Stimulated activated CD8-positive, alpha-beta memory T cell treated with anti-CD3 and anti-CD28 coated beads, Interleukin-4, amount 100 ng/mL, for 24 hours (primary cell): Measurements from ENCODE around the gene FARP1.
"Not testable (repeated sequence)": the region's sequence is repeated elsewhere in the genome, so short reads cannot be mapped to it uniquely, and the experiment has no call there.

ENCODE experiments used
- DNase-seq: peaks from one replicate; pipeline ENCODE4 v3.0.0-alpha.2; 2020; ENCODE audit warnings: low read depth

The FARP1 gene

GRCh38 chr13:98228661-98229341, 85.9 kb downstream of the FARP1 start:
- no peak for DNase-seq

- DNase-seq: not testable (repeated sequence)
Observed at GRCh38 chr13:98230762-98231161, 87.9 kb downstream of the FARP1 start.

- no peak for DNase-seq
Observed at GRCh38 chr13:98232456-98232855, 89.6 kb downstream of the FARP1 start.

GRCh38 chr13:98233127-98233526, 90.2 kb downstream of the FARP1 start:
- no peak for DNase-seq

DNA sequence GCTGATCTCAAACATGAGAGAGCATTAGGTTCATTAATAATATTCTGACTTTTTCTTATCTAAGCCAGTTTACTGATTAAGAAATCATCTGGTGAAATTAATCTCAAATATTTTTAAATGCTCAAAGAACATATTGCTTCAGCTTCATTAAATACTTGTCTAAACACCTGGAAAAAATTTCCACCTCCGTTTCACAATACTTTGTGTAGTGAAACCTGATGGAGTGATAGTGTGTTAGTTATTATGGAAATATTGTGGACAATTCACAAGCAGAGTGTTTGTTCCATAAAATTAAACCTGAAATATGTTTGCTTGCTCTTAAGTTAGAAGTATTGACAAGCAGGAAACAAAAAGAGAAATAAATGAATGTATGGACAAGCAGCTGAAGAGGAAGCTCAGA, 91.5 kb downstream of the FARP1 start:
- no peak for DNase-seq

DNA sequence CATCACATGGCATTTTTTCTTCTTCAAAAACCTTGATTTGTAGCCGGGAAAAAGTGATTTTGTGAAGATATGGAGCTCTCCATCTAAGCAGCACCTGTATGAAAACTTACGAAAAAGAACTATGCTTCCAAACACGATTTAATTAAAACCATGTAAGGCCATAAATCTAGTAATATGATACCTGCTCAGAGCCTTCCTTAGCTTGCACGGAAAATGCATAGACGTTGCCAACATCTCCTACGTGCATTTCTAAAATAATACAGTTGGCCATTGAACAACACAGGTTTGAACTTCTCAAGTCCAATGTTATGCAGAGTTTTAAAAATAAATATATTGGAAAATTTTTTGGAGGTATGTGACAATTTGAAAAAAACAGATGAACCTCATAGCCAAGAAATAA, 93.3 kb downstream of the FARP1 start:
- no peak for DNase-seq

DNA sequence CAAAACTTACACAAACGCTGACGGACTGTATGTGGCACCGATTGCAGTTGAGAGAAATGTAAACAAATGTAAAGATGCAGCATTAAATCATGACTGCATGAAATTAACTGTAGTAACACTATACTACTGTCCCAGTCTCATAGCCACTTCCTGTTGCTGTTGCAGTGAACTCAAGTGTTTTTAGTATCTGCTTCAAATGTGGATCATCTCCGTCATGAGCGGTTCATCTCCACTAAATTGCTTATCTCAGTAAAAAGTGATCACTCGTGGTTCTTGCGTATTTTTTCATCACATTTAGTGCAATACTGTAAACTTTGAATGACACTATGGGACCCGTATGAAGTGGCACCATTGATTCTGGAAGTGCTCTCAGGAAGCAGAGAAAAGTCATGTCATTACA, 94.4 kb downstream of the FARP1 start:
- no peak for DNase-seq

GRCh38 chr13:98239162-98240076, 96.5 kb downstream of the FARP1 start:
- DNase-seq: no peak

DNA sequence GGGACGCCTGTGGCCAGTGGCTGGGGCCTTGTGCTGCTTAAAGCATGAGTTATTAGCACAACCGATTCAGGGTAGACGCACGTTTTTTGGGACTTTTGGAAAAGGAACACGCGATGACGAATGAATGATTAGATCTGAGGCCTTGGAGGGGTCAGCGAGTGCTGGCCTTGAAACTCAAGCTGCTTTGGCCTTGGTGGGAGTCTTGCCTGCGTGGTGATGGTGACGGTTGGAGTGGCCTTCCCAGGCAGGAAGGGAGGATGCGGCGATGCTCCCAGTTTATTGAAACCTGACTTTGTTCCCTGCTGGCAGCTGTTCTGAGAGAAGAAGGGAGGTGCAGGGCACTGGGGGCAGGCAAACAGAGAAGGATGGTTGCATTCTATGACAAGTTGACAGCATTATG, 97.2 kb downstream of the FARP1 start:
- DNase-seq: no peak

GRCh38 chr13:98240974-98241373, 98.1 kb downstream of the FARP1 start:
- no peak for DNase-seq

DNA sequence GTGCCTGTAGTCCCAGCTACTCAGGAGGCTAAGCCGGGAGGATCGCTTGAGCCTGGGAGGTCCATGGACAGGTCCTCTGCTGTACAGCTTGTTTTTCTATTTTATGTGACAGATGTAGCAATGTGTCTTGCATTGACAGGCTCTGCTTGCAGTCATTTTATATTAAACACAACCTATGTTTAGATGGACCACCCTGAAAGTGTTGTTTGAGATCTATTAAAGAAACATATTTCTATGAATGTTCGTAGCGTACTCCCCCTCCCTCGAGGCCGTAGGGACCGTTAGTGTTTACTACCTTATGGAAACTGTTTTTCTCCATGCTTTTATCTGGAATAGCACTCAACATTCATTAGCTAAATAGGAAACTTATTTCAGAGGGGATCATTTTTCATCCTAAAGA, 99.1 kb downstream of the FARP1 start:
- DNase-seq: no peak

DNA sequence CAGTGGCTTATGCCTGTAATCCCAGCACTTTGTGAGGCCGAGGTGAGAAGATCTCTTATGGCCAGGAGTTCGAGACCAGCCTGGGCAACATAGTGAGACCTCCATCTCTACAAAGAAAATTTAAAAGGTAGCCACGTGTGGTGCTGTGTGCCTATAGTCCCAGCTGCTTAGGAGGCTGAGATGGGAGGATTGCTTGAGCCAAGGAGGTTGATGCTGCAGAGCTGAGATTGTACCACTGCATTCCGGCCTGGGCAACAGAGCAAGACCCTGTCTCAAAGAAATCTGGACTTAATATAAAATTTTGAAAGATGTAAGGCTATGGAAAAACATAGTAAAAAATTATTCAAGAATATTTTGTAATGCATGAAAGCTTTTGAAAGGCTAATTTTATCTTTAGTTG, 99.5 kb downstream of the FARP1 start:
- no peak for DNase-seq

DNA sequence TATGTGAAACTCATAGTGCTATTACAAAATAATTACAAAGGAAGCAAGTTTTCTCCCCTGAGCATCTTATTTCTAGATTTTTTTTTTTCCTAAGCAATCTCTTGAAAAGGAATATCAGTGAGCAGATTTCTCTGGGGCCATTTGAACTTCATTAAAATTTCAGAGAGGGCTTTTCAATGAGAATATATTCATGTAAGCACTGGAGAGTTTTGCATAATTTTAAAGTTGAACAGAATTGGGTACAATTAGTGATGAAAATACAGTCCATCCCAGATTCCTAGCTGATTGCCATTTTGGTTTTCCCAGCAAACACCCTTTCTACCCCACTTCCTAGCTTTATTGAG, 101.0 kb downstream of the FARP1 start:
- no peak for DNase-seq

- no peak for DNase-seq
Observed at GRCh38 chr13:98246538-98247172, 103.8 kb downstream of the FARP1 start.

- no peak for DNase-seq
Observed at GRCh38 chr13:98251708-98252107, 108.8 kb downstream of the FARP1 start.

- no peak for DNase-seq
Observed at GRCh38 chr13:98252931-98253470, 110.1 kb downstream of the FARP1 start.

- no peak for DNase-seq
Observed at GRCh38 chr13:98253526-98253925, 110.6 kb downstream of the FARP1 start.

DNA sequence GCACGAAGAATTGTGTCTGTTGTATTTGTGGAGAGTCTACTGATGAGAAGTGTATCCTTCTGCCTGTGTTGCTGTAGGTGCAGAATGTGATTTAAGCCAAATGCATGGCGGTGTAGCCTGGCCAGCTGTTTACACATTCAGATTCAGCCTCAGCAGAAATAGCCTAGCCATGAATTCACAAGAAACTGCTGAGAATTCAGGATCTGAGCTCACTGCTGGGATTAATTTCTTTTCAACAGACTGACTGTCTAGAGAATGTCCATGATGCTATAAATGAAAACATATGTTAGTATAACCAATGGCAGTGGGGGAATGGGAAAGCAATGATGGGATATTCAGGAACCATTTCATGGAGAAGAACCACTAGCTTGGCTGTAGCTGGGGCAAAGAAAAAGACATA, 111.6 kb downstream of the FARP1 start:
- no peak for DNase-seq

GRCh38 chr13:98258226-98258625, 115.3 kb downstream of the FARP1 start:
- DNase-seq: no peak

DNA sequence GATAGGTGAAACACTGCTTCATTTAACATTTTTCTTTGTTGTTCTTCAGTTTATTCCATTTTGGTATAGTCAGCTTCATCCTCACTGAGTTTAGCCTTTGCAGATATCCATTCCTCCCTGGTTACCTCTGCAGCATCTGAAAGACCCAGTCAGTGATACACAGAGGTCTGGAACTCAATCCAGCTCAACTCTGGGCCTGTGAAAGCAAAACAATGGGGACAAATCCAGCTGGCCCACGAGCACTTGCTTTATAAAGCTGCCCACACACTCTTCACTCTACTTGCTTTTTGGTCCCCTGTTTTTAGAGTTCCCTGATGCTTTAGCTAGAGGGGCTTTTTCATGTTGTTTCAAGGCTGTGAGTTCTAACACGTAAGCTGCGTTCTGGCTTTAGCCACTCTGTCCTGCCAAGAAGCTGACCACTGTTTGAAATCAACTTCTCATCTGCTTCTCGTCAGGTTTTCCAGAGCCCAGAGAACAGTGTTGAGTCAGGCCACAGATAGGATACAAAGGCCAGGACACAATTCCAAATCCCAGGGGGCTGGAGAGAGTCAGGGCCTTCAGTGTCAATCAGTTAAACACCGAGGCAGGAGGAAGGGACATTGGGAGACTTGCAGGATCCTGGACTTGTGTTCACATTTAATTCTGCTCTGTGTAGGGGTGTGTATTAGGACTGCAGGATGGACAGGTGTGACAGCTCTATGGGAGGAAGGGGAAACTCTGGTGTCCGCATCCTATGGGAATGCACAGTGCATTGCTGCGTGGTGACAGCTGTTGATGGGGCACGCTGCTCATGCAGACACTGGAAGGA, 117.7 kb downstream of the FARP1 start:
- no peak for DNase-seq

GRCh38 chr13:98261165-98261702, 118.3 kb downstream of the FARP1 start:
- DNase-seq: no peak

DNA sequence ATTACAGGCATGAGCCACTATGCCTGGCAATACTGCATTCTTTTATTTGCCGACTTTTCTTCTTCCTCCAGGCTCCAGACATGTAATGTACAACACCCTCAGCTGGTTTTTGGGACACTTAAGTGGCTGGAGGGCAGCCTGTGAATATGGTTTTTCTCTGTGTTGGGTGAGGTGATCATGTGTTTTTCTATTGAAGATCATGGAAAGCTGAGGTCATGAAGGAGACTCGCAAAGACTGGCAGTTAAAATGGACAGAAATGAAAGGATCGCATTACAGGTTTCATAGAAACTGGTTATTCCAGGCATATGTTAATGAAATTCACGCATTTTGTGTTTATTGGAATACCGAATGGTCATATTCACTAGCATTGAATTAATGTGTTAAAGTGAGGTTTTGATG, 119.4 kb downstream of the FARP1 start:
- DNase-seq: no peak
